Neural cell (in vitro differentiated cells): ENCODE measurements around the gene SPRN. TPM values are rescaled to one million over a fixed set of nuclear protein-coding genes. Genes with fewer than 3 reads are reported as not detected.

Experiments used
- H2AFZ ChIP-seq: fragments of 200-600, 300-800 bp; sonication (generic), shearing (Covaris generic); 2 replicates; pipeline ENCODE4 v1.6.0; 2014; ENCODE audit warnings: low read depth, mild to moderate bottlenecking, antibody characterized with exemption, low read length, moderate library complexity
- H3F3A ChIP-seq: fragments of 200-600 bp; shearing (Covaris generic); 2 replicates; pipeline ENCODE4 v1.6.1; 2016; ENCODE audit warnings: mild to moderate bottlenecking, moderate library complexity, mixed read lengths, antibody characterized with exemption, low read length; ENCODE audit not compliant: insufficient read depth, poor library complexity, severe bottlenecking
- H3K27ac ChIP-seq: fragments of 200-600, 300-800 bp; sonication (generic), shearing (Covaris generic); 2 replicates; pipeline ENCODE4 v1.5.1; 2014; ENCODE audit warnings: mild to moderate bottlenecking, low read length, moderate library complexity
- H3K27me3 ChIP-seq: fragments of 300-800, 200-600 bp; sonication (generic), shearing (Covaris generic); 2 replicates; pipeline ENCODE4 v1.6.0; 2014; ENCODE audit warnings: mild to moderate bottlenecking, low read depth, low read length, moderate library complexity; ENCODE audit not compliant: insufficient read depth
- H3K36me3 ChIP-seq: fragments of 300-800, 200-600 bp; sonication (generic), shearing (Covaris generic); 2 replicates; pipeline ENCODE4 v1.5.1; 2014; ENCODE audit warnings: mild to moderate bottlenecking, antibody characterized with exemption, low read length, moderate library complexity; ENCODE audit not compliant: insufficient read depth
- H3K4me2 ChIP-seq: fragments of 300-800, 200-600 bp; sonication (generic), shearing (Covaris generic); 2 replicates; pipeline ENCODE4 v1.6.0; 2014; ENCODE audit warnings: mild to moderate bottlenecking, low read length
- H3K4me3 ChIP-seq: fragments of 300-800, 200-600 bp; sonication (generic), shearing (Covaris generic); 2 replicates; pipeline ENCODE4 v1.5.1; 2014; ENCODE audit warnings: mild to moderate bottlenecking, low read length, moderate library complexity
- H3K79me2 ChIP-seq: fragments of 200-600 bp; shearing (Covaris generic); replicated peaks from 2 replicates; pipeline ENCODE4 v1.6.0; 2014; ENCODE audit warnings: mild to moderate bottlenecking, low read length, moderate library complexity; ENCODE audit not compliant: insufficient read depth
- H3K9ac ChIP-seq: fragments of 300-800, 200-600 bp; sonication (generic), shearing (Covaris generic); 2 replicates; pipeline ENCODE4 v1.6.1; 2016; ENCODE audit warnings: mild to moderate bottlenecking, low read length, mixed read lengths
- H3K9me2 ChIP-seq: fragments of 200-600 bp; shearing (Covaris generic); 2 replicates; pipeline ENCODE4 v1.6.1; 2016; ENCODE audit warnings: mild to moderate bottlenecking, low read length, mixed read lengths; ENCODE audit not compliant: insufficient read depth
- H3K9me3 ChIP-seq: fragments of 200-600, 300-800 bp; sonication (generic), shearing (Covaris generic); 2 replicates; pipeline ENCODE4 v1.6.1; 2016; ENCODE audit warnings: mild to moderate bottlenecking, mixed run types, low read length, moderate library complexity, mixed read lengths
- H4K20me1 ChIP-seq: fragments of 200-600 bp; shearing (Covaris generic); 2 replicates; pipeline ENCODE4 v1.6.1; 2016; ENCODE audit warnings: mild to moderate bottlenecking, mixed run types; ENCODE audit not compliant: insufficient read depth
- EP300 ChIP-seq: fragments of 450-650 bp; conservative IDR thresholded peaks from 2 replicates; pipeline ENCODE4 v1.6.1; 2014; ENCODE audit warnings: antibody characterized with exemption, mild to moderate bottlenecking, moderate library complexity; ENCODE audit not compliant: poor library complexity, severe bottlenecking
- EZH2 ChIP-seq: fragments of 200-600, 300-800 bp; shearing (Covaris generic), sonication (generic); IDR thresholded peaks from 2 replicates; pipeline ENCODE4 v1.6.1; 2014; ENCODE audit warnings: antibody characterized with exemption, low read length, borderline replicate concordance, mild to moderate bottlenecking; ENCODE audit not compliant: insufficient read depth, poor library complexity, severe bottlenecking
- MXI1 ChIP-seq: fragments of 450-650 bp; conservative IDR thresholded peaks from 2 replicates; pipeline ENCODE4 v1.6.1; 2014; ENCODE audit warnings: antibody characterized with exemption, mild to moderate bottlenecking; ENCODE audit not compliant: poor library complexity, severe bottlenecking
- POLR2AphosphoS5 ChIP-seq: IDR thresholded peaks from 2 replicates; pipeline ENCODE4 v1.6.1; 2012
- RAD21 ChIP-seq: fragments of 450-650 bp; conservative IDR thresholded peaks from 2 replicates; pipeline ENCODE4 v1.6.1; 2014; ENCODE audit warnings: antibody characterized with exemption, mild to moderate bottlenecking, moderate library complexity
- SMC3 ChIP-seq: fragments of 450-650 bp; conservative IDR thresholded peaks from 2 replicates; pipeline ENCODE4 v1.6.1; 2014; ENCODE audit warnings: antibody characterized with exemption, mild to moderate bottlenecking, moderate library complexity; ENCODE audit not compliant: poor library complexity
- TAF1 ChIP-seq: IDR thresholded peaks from 2 replicates; pipeline ENCODE4 v1.6.1; 2012; ENCODE audit warnings: low read depth
- polyA plus RNA-seq: library from polyadenylated mRNA; depleted of rRNA; stranded (reverse); fragments of >200 nt; gene quantifications from 2 replicates; pipeline ENCODE4 v1.2.3, GENCODE V29; 2014
- TF ChIP-seq, protein P1 (sequence below): fragments of 450-650 bp; IDR thresholded peaks from 2 replicates; pipeline ENCODE4 v1.5.1; 2014; ENCODE audit warnings: antibody characterized with exemption, mild to moderate bottlenecking, moderate library complexity; ENCODE audit not compliant: poor library complexity, severe bottlenecking
- TF ChIP-seq, protein P2 (sequence below): IDR thresholded peaks from 2 replicates; pipeline ENCODE4 v1.6.1; 2012; ENCODE audit warnings: borderline replicate concordance

Gene SPRN
- polyA plus RNA-seq, 1 donor from 2014 or later, result 1.1 TPM

- Histone ChIP-seq H3K27me3 (no peaks in the 10 kb centered on the region), H3K9me3 (peaks cover 7% of the 10 kb centered on the region), H3K36me3 (no peaks in the 10 kb centered on the region), H3K9ac (no peak overlapping the region), H3K79me2 (no peaks in the 10 kb centered on the region), H2AFZ (no peak overlapping the region), H3K9me2 (no peaks in the 10 kb centered on the region), H3F3A (no peaks in the 10 kb centered on the region), H3K4me2 (no peak overlapping the region), H3K27ac (no peak overlapping the region), H4K20me1 (no peaks in the 10 kb centered on the region), H3K4me3 (no peak overlapping the region)
- no peak for TF ChIP-seq POLR2AphosphoS5
- no peak for TF ChIP-seq RAD21
- TF ChIP-seq EP300, result no peak
- TF ChIP-seq MXI1, result no peak
- TF ChIP-seq SMC3, result no peak
- TF ChIP-seq, protein P1, sequence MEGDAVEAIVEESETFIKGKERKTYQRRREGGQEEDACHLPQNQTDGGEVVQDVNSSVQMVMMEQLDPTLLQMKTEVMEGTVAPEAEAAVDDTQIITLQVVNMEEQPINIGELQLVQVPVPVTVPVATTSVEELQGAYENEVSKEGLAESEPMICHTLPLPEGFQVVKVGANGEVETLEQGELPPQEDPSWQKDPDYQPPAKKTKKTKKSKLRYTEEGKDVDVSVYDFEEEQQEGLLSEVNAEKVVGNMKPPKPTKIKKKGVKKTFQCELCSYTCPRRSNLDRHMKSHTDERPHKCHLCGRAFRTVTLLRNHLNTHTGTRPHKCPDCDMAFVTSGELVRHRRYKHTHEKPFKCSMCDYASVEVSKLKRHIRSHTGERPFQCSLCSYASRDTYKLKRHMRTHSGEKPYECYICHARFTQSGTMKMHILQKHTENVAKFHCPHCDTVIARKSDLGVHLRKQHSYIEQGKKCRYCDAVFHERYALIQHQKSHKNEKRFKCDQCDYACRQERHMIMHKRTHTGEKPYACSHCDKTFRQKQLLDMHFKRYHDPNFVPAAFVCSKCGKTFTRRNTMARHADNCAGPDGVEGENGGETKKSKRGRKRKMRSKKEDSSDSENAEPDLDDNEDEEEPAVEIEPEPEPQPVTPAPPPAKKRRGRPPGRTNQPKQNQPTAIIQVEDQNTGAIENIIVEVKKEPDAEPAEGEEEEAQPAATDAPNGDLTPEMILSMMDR, result no peak
- TF ChIP-seq, protein P2, sequence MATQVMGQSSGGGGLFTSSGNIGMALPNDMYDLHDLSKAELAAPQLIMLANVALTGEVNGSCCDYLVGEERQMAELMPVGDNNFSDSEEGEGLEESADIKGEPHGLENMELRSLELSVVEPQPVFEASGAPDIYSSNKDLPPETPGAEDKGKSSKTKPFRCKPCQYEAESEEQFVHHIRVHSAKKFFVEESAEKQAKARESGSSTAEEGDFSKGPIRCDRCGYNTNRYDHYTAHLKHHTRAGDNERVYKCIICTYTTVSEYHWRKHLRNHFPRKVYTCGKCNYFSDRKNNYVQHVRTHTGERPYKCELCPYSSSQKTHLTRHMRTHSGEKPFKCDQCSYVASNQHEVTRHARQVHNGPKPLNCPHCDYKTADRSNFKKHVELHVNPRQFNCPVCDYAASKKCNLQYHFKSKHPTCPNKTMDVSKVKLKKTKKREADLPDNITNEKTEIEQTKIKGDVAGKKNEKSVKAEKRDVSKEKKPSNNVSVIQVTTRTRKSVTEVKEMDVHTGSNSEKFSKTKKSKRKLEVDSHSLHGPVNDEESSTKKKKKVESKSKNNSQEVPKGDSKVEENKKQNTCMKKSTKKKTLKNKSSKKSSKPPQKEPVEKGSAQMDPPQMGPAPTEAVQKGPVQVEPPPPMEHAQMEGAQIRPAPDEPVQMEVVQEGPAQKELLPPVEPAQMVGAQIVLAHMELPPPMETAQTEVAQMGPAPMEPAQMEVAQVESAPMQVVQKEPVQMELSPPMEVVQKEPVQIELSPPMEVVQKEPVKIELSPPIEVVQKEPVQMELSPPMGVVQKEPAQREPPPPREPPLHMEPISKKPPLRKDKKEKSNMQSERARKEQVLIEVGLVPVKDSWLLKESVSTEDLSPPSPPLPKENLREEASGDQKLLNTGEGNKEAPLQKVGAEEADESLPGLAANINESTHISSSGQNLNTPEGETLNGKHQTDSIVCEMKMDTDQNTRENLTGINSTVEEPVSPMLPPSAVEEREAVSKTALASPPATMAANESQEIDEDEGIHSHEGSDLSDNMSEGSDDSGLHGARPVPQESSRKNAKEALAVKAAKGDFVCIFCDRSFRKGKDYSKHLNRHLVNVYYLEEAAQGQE, result no peak
- TF ChIP-seq TAF1, result no peak
- no peak for TF ChIP-seq EZH2
Measured at GRCh38 chr10:133465950-133466474, 41.6 kb upstream of the SPRN start.

- H3K4me2 ChIP-seq, result no peak overlapping the region
- peaks cover 7% of the 10 kb centered on the region for H3K9me3 ChIP-seq
- no peaks in the 10 kb centered on the region for H3K36me3 ChIP-seq
- H3K27me3 ChIP-seq, result no peaks in the 10 kb centered on the region
- H3K4me3 ChIP-seq, result no peak overlapping the region
- no peak for TF ChIP-seq MXI1
- H3K9me2 ChIP-seq, result no peaks in the 10 kb centered on the region
- H4K20me1 ChIP-seq, result no peaks in the 10 kb centered on the region
- no peak overlapping the region for H2AFZ ChIP-seq
- H3K27ac ChIP-seq, result no peak overlapping the region
- H3F3A ChIP-seq, result no peaks in the 10 kb centered on the region
- H3K9ac ChIP-seq, result no peak overlapping the region
- no peaks in the 10 kb centered on the region for H3K79me2 ChIP-seq
Measured at GRCh38 chr10:133465191-133465949, 40.9 kb upstream of the SPRN start.
